HEK293 (cell line): ENCODE results near the gene TIMM50.
A peak's percentile ranks its signal among the peaks of the same experiment; 100 is the strongest.

Experiments used
- CTCF ChIA-PET: fragments of 350-600 bp; formaldehyde crosslinking; extraction: SDS; loops from one replicate; lab custom pipeline; 2021; ENCODE audit warnings: antibody characterized with exemption; lab: Yijun Ruan, JAX
- POLR2A ChIA-PET: fragments of 300-600 bp; formaldehyde crosslinking; extraction: SDS; loops from one replicate; lab custom pipeline; 2020; ENCODE audit warnings: antibody characterized with exemption, inconsistent platforms; lab: Yijun Ruan, JAX
- H3K27ac ChIP-seq: fragments of 200-500 bp; sonication (Bioruptor generic); 2 replicates; pipeline ENCODE4 v1.5.1; 2014; ENCODE audit warnings: low read depth, low read length, control low read depth, inconsistent platforms; ENCODE audit errors: extremely low read depth
- H3K36me3 ChIP-seq, 2 experiments: fragments of 200-500 bp in 1 of 2; sonication (Bioruptor generic) in 1 of 2; 1 replicate in 1 of 2; 2 replicates in 1 of 2; pipeline ENCODE4 v1.5.1; 2014 to 2017; ENCODE audit warnings: inconsistent platforms in 2 of 2, low read length in 2 of 2; ENCODE audit not compliant: control insufficient read depth in 2 of 2, insufficient read depth in 1 of 2
- H3K4me1 ChIP-seq: fragments of 200-500 bp; sonication (Bioruptor generic); 2 replicates; pipeline ENCODE4 v1.5.1; 2014; ENCODE audit warnings: mild to moderate bottlenecking, low read length, inconsistent platforms; ENCODE audit not compliant: control insufficient read depth, insufficient read depth
- H3K4me3 ChIP-seq: 2 replicates; pipeline ENCODE4 v1.5.1; 2011; ENCODE audit warnings: low read depth, mild to moderate bottlenecking, control low read depth, low read length, moderate library complexity
- H3K9me3 ChIP-seq: fragments of 200-500 bp; sonication (Bioruptor generic); 2 replicates; pipeline ENCODE4 v1.5.1; 2014; ENCODE audit warnings: low read depth, low read length, inconsistent platforms; ENCODE audit not compliant: control insufficient read depth, insufficient read depth
- BCL11B ChIP-seq: fragments of 450-650 bp; formaldehyde crosslinking; IDR thresholded peaks from 2 replicates; pipeline ENCODE4 v1.5.1; 2016; ENCODE audit warnings: low read depth, missing biosample characterization, missing genetic modification characterization
- GLIS1 ChIP-seq: fragments of 450-650 bp; formaldehyde crosslinking; IDR thresholded peaks from 2 replicates; pipeline ENCODE4 v1.5.1; 2016; ENCODE audit warnings: missing biosample characterization, missing genetic modification characterization
- KLF16 ChIP-seq: fragments of 450-650 bp; formaldehyde crosslinking; IDR thresholded peaks from 2 replicates; pipeline ENCODE4 v1.5.1; 2017; ENCODE audit warnings: missing biosample characterization, missing genetic modification characterization
- KLF8 ChIP-seq: fragments of 450-650 bp; formaldehyde crosslinking; IDR thresholded peaks from 2 replicates; pipeline ENCODE4 v1.5.1; 2016; ENCODE audit warnings: missing biosample characterization, missing genetic modification characterization
- REST ChIP-seq: fragments of 450-650 bp; formaldehyde crosslinking; IDR thresholded peaks from 2 replicates; pipeline ENCODE4 v1.5.1; 2016; ENCODE audit warnings: missing biosample characterization, missing genetic modification characterization
- SP3 ChIP-seq: fragments of 450-650 bp; formaldehyde crosslinking; IDR thresholded peaks from 2 replicates; pipeline ENCODE4 v1.5.1; 2016; ENCODE audit warnings: missing biosample characterization, missing genetic modification characterization
- TRIM28 ChIP-seq: IDR thresholded peaks from 2 replicates; pipeline ENCODE4 v1.6.1; 2011; ENCODE audit warnings: low read length, control low read depth, borderline replicate concordance
- ZBTB20 ChIP-seq: fragments of 450-650 bp; formaldehyde crosslinking; IDR thresholded peaks from 2 replicates; pipeline ENCODE4 v1.5.1; 2016; ENCODE audit warnings: missing biosample characterization, missing genetic modification characterization
- ZBTB21 ChIP-seq: fragments of 450-650 bp; formaldehyde crosslinking; IDR thresholded peaks from 2 replicates; pipeline ENCODE4 v1.5.1; 2017; ENCODE audit warnings: missing biosample characterization, missing genetic modification characterization
- ZBTB44 ChIP-seq: fragments of 450-650 bp; IDR thresholded peaks from 2 replicates; pipeline ENCODE4 v1.5.1; 2018; ENCODE audit warnings: missing biosample characterization, mild to moderate bottlenecking, missing genetic modification characterization
- ZFP41 ChIP-seq: fragments of 450-650 bp; formaldehyde crosslinking; IDR thresholded peaks from 2 replicates; pipeline ENCODE4 v1.5.1; 2016; ENCODE audit warnings: missing biosample characterization, missing genetic modification characterization, borderline replicate concordance
- ZNF140 ChIP-seq: fragments of 450-650 bp; formaldehyde crosslinking; IDR thresholded peaks from 2 replicates; pipeline ENCODE4 v1.5.1; 2016; ENCODE audit warnings: missing biosample characterization, missing genetic modification characterization
- ZNF157 ChIP-seq: fragments of 450-650 bp; formaldehyde crosslinking; IDR thresholded peaks from 2 replicates; pipeline ENCODE4 v1.5.1; 2016; ENCODE audit warnings: missing biosample characterization, missing genetic modification characterization
- ZNF184 ChIP-seq: fragments of 450-650 bp; IDR thresholded peaks from 2 replicates; pipeline ENCODE4 v1.5.1; 2018; ENCODE audit warnings: missing biosample characterization, mild to moderate bottlenecking, missing genetic modification characterization
- ZNF223 ChIP-seq: fragments of 450-650 bp; formaldehyde crosslinking; IDR thresholded peaks from 2 replicates; pipeline ENCODE4 v1.5.1; 2016; ENCODE audit warnings: missing biosample characterization, missing genetic modification characterization
- ZNF302 ChIP-seq: fragments of 450-650 bp; formaldehyde crosslinking; IDR thresholded peaks from 2 replicates; pipeline ENCODE4 v1.5.1; 2016; ENCODE audit warnings: missing biosample characterization, missing genetic modification characterization, low read depth
- ZNF510 ChIP-seq: fragments of 450-650 bp; formaldehyde crosslinking; IDR thresholded peaks from 2 replicates; pipeline ENCODE4 v1.5.1; 2018; ENCODE audit warnings: mild to moderate bottlenecking, missing genetic modification characterization, missing biosample characterization; ENCODE audit not compliant: insufficient replicate concordance
- ZNF548 ChIP-seq: fragments of 450-650 bp; formaldehyde crosslinking; IDR thresholded peaks from 2 replicates; pipeline ENCODE4 v1.5.1; 2016; ENCODE audit warnings: missing biosample characterization, missing genetic modification characterization
- ZNF561 ChIP-seq: fragments of 450-650 bp; IDR thresholded peaks from 2 replicates; pipeline ENCODE4 v1.5.1; 2018; ENCODE audit warnings: missing biosample characterization, missing genetic modification characterization, borderline replicate concordance
- ZNF621 ChIP-seq: fragments of 450-650 bp; formaldehyde crosslinking; IDR thresholded peaks from 2 replicates; pipeline ENCODE4 v1.5.1; 2017; ENCODE audit warnings: missing biosample characterization, missing genetic modification characterization
- ZNF701 ChIP-seq: fragments of 450-650 bp; formaldehyde crosslinking; IDR thresholded peaks from 2 replicates; pipeline ENCODE4 v1.5.1; 2016; ENCODE audit warnings: missing biosample characterization, missing genetic modification characterization
- ZSCAN4 ChIP-seq: fragments of 450-650 bp; formaldehyde crosslinking; IDR thresholded peaks from 2 replicates; pipeline ENCODE4 v1.5.1; 2017; ENCODE audit warnings: missing biosample characterization, missing genetic modification characterization
- ZXDB ChIP-seq: fragments of 450-650 bp; formaldehyde crosslinking; IDR thresholded peaks from 2 replicates; pipeline ENCODE4 v1.5.1; 2016; ENCODE audit warnings: missing biosample characterization, missing genetic modification characterization
- TF ChIP-seq, protein P1 (sequence below): fragments of 450-650 bp; formaldehyde crosslinking; IDR thresholded peaks from 2 replicates; pipeline ENCODE4 v1.5.1; 2017; ENCODE audit warnings: missing biosample characterization, missing genetic modification characterization
- TF ChIP-seq, protein P2 (sequence below): fragments of 450-650 bp; formaldehyde crosslinking; IDR thresholded peaks from 2 replicates; pipeline ENCODE4 v1.5.1; 2016; ENCODE audit warnings: missing biosample characterization, missing genetic modification characterization
- TF ChIP-seq, protein P3 (sequence below): fragments of 450-650 bp; formaldehyde crosslinking; IDR thresholded peaks from 2 replicates; pipeline ENCODE4 v1.5.1; 2016; ENCODE audit warnings: missing biosample characterization, missing genetic modification characterization, low read depth
- TF ChIP-seq, protein P4 (sequence below): fragments of 450-650 bp; formaldehyde crosslinking; IDR thresholded peaks from 2 replicates; pipeline ENCODE4 v1.5.1; 2016; ENCODE audit warnings: missing biosample characterization, missing genetic modification characterization, low read depth

The TIMM50 gene

GRCh38 chr19:39497701-39497995, 17.0 kb downstream of the TIMM50 start:
- peaks cover 0 to 3% of the 10 kb centered on the region in 2 experiments; a peak in 1 of 3 replicates for H3K36me3 ChIP-seq
- POLR2A ChIA-PET = interaction anchor here (0.5 to 3.5 kb wide), 14 partner anchors 10 to 829 kb away, joined by 3 to 29 read pairs (median 5); partner anchors contain the start of genes EID2B, RPS16, SUPT5H and TIMM50
- no peaks in the 10 kb centered on the region for H3K9me3 ChIP-seq
- CTCF ChIA-PET = interaction anchor here (0.5 to 4.9 kb wide), 25 partner anchors 11 to 570 kb away, joined by 3 to 59 read pairs (median 5); partner anchors contain the start of genes EID2, EID2B, RPS16 and TIMM50
- no peak overlapping the region for H3K4me3 ChIP-seq
- peak overlapping the region; percentile 2; the same call in 1 of the 2 replicates for H3K27ac ChIP-seq
- peaks cover 16% of the 10 kb centered on the region for H3K4me1 ChIP-seq
- no peak for TF ChIP-seq ZNF561 (tag by site-specific recombination)
- no peak for TF ChIP-seq ZNF548 (tag by site-specific recombination)
- no peak for TF ChIP-seq GLIS1 (tag by site-specific recombination)
- TF ChIP-seq, protein P1, sequence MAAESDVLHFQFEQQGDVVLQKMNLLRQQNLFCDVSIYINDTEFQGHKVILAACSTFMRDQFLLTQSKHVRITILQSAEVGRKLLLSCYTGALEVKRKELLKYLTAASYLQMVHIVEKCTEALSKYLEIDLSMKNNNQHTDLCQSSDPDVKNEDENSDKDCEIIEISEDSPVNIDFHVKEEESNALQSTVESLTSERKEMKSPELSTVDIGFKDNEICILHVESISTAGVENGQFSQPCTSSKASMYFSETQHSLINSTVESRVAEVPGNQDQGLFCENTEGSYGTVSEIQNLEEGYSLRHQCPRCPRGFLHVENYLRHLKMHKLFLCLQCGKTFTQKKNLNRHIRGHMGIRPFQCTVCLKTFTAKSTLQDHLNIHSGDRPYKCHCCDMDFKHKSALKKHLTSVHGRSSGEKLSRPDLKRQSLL (tag by site-specific recombination) = 0 out of 2 replicates have a peak, but pooled peaks have one; percentile 27
- no peak for TF ChIP-seq ZBTB44 (tag by site-specific recombination)
- TF ChIP-seq REST (tag by site-specific recombination) = no peak
- TF ChIP-seq ZNF302 (tag by site-specific recombination) = no peak
- TF ChIP-seq KLF16 = no peak
- TF ChIP-seq ZFP41 (tag by site-specific recombination) = no peak
- TF ChIP-seq ZNF140 (tag by site-specific recombination) = no peak; the same call in 1 of the 2 replicates
- TF ChIP-seq, protein P2, sequence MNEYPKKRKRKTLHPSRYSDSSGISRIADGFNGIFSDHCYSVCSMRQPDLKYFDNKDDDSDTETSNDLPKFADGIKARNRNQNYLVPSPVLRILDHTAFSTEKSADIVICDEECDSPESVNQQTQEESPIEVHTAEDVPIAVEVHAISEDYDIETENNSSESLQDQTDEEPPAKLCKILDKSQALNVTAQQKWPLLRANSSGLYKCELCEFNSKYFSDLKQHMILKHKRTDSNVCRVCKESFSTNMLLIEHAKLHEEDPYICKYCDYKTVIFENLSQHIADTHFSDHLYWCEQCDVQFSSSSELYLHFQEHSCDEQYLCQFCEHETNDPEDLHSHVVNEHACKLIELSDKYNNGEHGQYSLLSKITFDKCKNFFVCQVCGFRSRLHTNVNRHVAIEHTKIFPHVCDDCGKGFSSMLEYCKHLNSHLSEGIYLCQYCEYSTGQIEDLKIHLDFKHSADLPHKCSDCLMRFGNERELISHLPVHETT (tag by site-specific recombination) = no peak
- TF ChIP-seq ZNF621 (tag by site-specific recombination) = no peak
- no peak for TF ChIP-seq TRIM28
- TF ChIP-seq, protein P3, sequence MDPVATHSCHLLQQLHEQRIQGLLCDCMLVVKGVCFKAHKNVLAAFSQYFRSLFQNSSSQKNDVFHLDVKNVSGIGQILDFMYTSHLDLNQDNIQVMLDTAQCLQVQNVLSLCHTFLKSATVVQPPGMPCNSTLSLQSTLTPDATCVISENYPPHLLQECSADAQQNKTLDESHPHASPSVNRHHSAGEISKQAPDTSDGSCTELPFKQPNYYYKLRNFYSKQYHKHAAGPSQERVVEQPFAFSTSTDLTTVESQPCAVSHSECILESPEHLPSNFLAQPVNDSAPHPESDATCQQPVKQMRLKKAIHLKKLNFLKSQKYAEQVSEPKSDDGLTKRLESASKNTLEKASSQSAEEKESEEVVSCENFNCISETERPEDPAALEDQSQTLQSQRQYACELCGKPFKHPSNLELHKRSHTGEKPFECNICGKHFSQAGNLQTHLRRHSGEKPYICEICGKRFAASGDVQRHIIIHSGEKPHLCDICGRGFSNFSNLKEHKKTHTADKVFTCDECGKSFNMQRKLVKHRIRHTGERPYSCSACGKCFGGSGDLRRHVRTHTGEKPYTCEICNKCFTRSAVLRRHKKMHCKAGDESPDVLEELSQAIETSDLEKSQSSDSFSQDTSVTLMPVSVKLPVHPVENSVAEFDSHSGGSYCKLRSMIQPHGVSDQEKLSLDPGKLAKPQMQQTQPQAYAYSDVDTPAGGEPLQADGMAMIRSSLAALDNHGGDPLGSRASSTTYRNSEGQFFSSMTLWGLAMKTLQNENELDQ (tag by site-specific recombination) = no peak
- no peak for TF ChIP-seq ZNF223 (tag by site-specific recombination)
- TF ChIP-seq KLF8 (tag by site-specific recombination) = no peak
- TF ChIP-seq ZNF157 (tag by site-specific recombination) = no peak
- no peak for TF ChIP-seq BCL11B (tag by site-specific recombination)
- no peak for TF ChIP-seq ZBTB20 (tag by site-specific recombination)
- TF ChIP-seq ZXDB = no peak
- TF ChIP-seq ZSCAN4 = no peak
- TF ChIP-seq ZNF184 (tag by site-specific recombination) = no peak
- no peak for TF ChIP-seq ZNF701 (tag by site-specific recombination)
- TF ChIP-seq, protein P4, sequence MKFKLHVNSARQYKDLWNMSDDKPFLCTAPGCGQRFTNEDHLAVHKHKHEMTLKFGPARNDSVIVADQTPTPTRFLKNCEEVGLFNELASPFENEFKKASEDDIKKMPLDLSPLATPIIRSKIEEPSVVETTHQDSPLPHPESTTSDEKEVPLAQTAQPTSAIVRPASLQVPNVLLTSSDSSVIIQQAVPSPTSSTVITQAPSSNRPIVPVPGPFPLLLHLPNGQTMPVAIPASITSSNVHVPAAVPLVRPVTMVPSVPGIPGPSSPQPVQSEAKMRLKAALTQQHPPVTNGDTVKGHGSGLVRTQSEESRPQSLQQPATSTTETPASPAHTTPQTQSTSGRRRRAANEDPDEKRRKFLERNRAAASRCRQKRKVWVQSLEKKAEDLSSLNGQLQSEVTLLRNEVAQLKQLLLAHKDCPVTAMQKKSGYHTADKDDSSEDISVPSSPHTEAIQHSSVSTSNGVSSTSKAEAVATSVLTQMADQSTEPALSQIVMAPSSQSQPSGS (tag by site-specific recombination) = no peak
- no peak for TF ChIP-seq ZNF510 (tag by site-specific recombination)
- no peak for TF ChIP-seq SP3 (tag by site-specific recombination)
- TF ChIP-seq ZBTB21 (tag by site-specific recombination) = no peak
